Caco-2 (cell line): ENCODE results near the gene HHLA2. TPM values are rescaled to one million over a fixed set of nuclear protein-coding genes. Genes with fewer than 3 reads are reported as not detected.
A peak's percentile ranks its signal among the peaks of the same experiment; 100 is the strongest.

Experiments
- Bru-seq: library from RNA; stranded (reverse); fragments of 400-500 nt; gene quantifications from one replicate; lab custom pipeline; 2021; lab: Mats Ljungman, UMichigan
- BruChase-seq, 2 experiments: library from RNA; stranded (reverse); fragments of 400-500 nt; gene quantifications; one replicate each; lab custom pipeline; 2021; lab: Mats Ljungman, UMichigan
- BruUV-seq: library from RNA; stranded (reverse); fragments of 400-500 nt; replicated peaks from 2 replicates; lab custom pipeline; 2021; lab: Mats Ljungman, UMichigan
- CTCF ChIA-PET: fragments of 300-600 bp; sonication (Branson Sonifier 250); formaldehyde crosslinking; loops from one replicate; lab custom pipeline; 2022; ENCODE audit warnings: antibody characterized with exemption; lab: Charles Lee
- POLR2A ChIA-PET: fragments of 300-600 bp; sonication (Branson Sonifier 250); formaldehyde crosslinking; loops from one replicate; lab custom pipeline; 2022; ENCODE audit warnings: antibody characterized with exemption; lab: Charles Lee
- DNase-seq, 2 experiments: peaks; one replicate each; pipeline versions ENCODE4 v3.0.0 to v3.0.0-alpha.2; 2020 to 2022
- H3K27me3 ChIP-seq: replicated peaks from 2 replicates; pipeline ENCODE4 v1.6.0; 2011; ENCODE audit warnings: low read length; ENCODE audit not compliant: control insufficient read depth, insufficient read depth
- H3K36me3 ChIP-seq: 2 replicates; pipeline ENCODE4 v1.5.1; 2011; ENCODE audit warnings: low read length; ENCODE audit not compliant: control insufficient read depth, insufficient read depth
- H3K4me1 ChIP-seq: fragments of 250-450 bp; sonication (Bioruptor Pico); 2 replicates; pipeline ENCODE4 v1.5.1; 2020; ENCODE audit warnings: mild to moderate bottlenecking
- H3K4me3 ChIP-seq: 2 replicates; pipeline ENCODE4 v1.5.1; 2011; ENCODE audit warnings: low read depth, mild to moderate bottlenecking, control low read depth, low read length
- H3K9me3 ChIP-seq: fragments of 250-450 bp; sonication (Bioruptor Pico); 2 replicates; pipeline ENCODE4 v1.5.1; 2020; ENCODE audit warnings: mild to moderate bottlenecking, moderate library complexity
- H3K27ac Mint-ChIP-seq: one replicate; pipeline ENCODE4 v1.8.0; 2022; ENCODE audit warnings: mixed read lengths; ENCODE audit not compliant: unreplicated experiment
- H3K27me3 Mint-ChIP-seq: one replicate; pipeline ENCODE4 v1.8.0; 2022; ENCODE audit warnings: mixed read lengths; ENCODE audit not compliant: insufficient read depth, unreplicated experiment
- H3K36me3 Mint-ChIP-seq: one replicate; pipeline ENCODE4 v1.8.0; 2022; ENCODE audit warnings: mild to moderate bottlenecking, mixed read lengths; ENCODE audit not compliant: insufficient read depth, unreplicated experiment
- H3K4me1 Mint-ChIP-seq: one replicate; pipeline ENCODE4 v1.8.0; 2022; ENCODE audit warnings: low read depth, mixed read lengths; ENCODE audit not compliant: unreplicated experiment
- H3K4me3 Mint-ChIP-seq: one replicate; pipeline ENCODE4 v1.8.0; 2022; ENCODE audit warnings: mild to moderate bottlenecking, moderate library complexity, mixed read lengths; ENCODE audit not compliant: unreplicated experiment
- H3K9me3 Mint-ChIP-seq: one replicate; pipeline ENCODE4 v1.8.0; 2022; ENCODE audit warnings: mixed read lengths; ENCODE audit not compliant: unreplicated experiment
- CTCF ChIP-seq, 2 experiments: fragments of 200-600 bp in 1 of 2; IDR thresholded peaks; 1 replicate in 1 of 2; 2 replicates in 1 of 2; pipeline versions ENCODE4 v1.5.1 to v1.8.0; 2011 to 2022; ENCODE audit warnings: antibody characterized with exemption in 1 of 2, control low read depth in 1 of 2, inconsistent platforms in 1 of 2, low read depth in 1 of 2, low read length in 1 of 2, mild to moderate bottlenecking in 1 of 2, moderate library complexity in 1 of 2; ENCODE audit not compliant: insufficient read depth in 1 of 2, severe bottlenecking in 1 of 2, unreplicated experiment in 1 of 2
- intact Hi-C: fragments of 100-400 bp; cut with micrococcal nuclease; formaldehyde crosslinking; loops from one replicate; pipeline ENCODE4 v1.10.0; 2022; ENCODE audit not compliant: unreplicated experiment
- long read RNA-seq: library from polyadenylated mRNA; stranded (forward); transcript quantifications from one replicate; pipeline ENCODE4 v2.0.0, GENCODE V29; 2022
- total RNA-seq: library from RNA; stranded (reverse); gene quantifications from 2 replicates; pipeline ENCODE4 v1.2.3, GENCODE V29; 2022

The HHLA2 gene, protein sequence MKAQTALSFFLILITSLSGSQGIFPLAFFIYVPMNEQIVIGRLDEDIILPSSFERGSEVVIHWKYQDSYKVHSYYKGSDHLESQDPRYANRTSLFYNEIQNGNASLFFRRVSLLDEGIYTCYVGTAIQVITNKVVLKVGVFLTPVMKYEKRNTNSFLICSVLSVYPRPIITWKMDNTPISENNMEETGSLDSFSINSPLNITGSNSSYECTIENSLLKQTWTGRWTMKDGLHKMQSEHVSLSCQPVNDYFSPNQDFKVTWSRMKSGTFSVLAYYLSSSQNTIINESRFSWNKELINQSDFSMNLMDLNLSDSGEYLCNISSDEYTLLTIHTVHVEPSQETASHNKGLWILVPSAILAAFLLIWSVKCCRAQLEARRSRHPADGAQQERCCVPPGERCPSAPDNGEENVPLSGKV
- total RNA-seq (0.50 and 0.91 TPM in 2 replicates), Bru-seq, nascent RNA (percentile 31 among the genes with signal in this experiment), BruChase-seq, experiment 1, labeled RNA remaining after a 2-hour chase (percentile 20 among the genes with signal in this experiment), BruChase-seq, experiment 2, labeled RNA remaining after a 6-hour chase (percentile 23 among the genes with signal in this experiment)
- long read RNA-seq = 0 reads

- H3K4me3 Mint-ChIP-seq = no peak within 1 kb of the TSS
- peaks cover 9% of the 10 kb centered on the region for H3K9me3 Mint-ChIP-seq
- intact Hi-C loops = no loop called here
- H3K4me1 Mint-ChIP-seq = peaks cover 16% of the 10 kb centered on the region
- ChIA-PET POLR2A (no interaction called here), CTCF (no interaction called here)
- peaks cover 47% of the 10 kb centered on the region for H3K4me1 ChIP-seq
- BruUV-seq = no TSS peak
- no peaks in the 10 kb centered on the region for H3K9me3 ChIP-seq
- DNase-seq = no peak
- H3K27ac Mint-ChIP-seq = no peak within 1 kb of the TSS
- H3K36me3 Mint-ChIP-seq = no peaks in the 10 kb centered on the region
- no peaks in the 10 kb centered on the region for H3K36me3 ChIP-seq
- no peak within 1 kb of the TSS for H3K4me3 ChIP-seq
- H3K27me3 Mint-ChIP-seq = no peaks in the 10 kb centered on the region
- no peak for TF ChIP-seq CTCF (IDR thresholded peaks at IDR 0.05; ENCODE audit: insufficient read depth in 1 of 2, low read depth in 1 of 2, low read length in 1 of 2, severe bottlenecking in 1 of 2, unreplicated experiment in 1 of 2)
- no peaks in the 10 kb centered on the region for H3K27me3 ChIP-seq
Observed at GRCh38 chr3:108296239-108296638, at the start of gene HHLA2. Gene HHLA2 (plus strand): TSS chr3:108296548. CDS start chr3:108351814, 55,266 bp downstream.

DNA sequence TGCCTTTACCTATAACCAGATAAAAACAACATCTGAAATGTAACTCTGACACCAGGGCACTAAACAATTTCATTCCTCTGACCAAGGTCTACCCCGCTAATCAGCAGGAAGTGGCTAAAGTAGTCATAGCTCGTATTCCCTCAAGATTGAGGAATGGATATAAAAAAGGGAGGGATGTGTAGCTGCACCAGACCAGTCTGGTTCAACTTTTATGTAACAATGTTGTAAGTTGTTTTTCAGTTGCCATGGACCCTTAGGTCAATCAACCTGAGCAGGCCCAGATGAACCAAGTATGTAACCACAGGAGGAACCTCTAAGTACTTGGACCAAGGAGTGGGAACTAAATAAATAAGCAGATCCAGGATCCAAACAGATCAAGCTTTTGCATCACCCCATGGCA is 45.7 kb upstream of the HHLA2 start:
- Mint-ChIP-seq H3K9me3 (peaks cover 10% of the 10 kb centered on the region), H3K4me1 (peaks cover 7% of the 10 kb centered on the region), H3K4me3 (no peak overlapping the region), H3K36me3 (peaks cover 5% of the 10 kb centered on the region), H3K27me3 (no peaks in the 10 kb centered on the region), H3K27ac (no peak overlapping the region)
- no peaks in the 10 kb centered on the region for H3K9me3 ChIP-seq
- H3K36me3 ChIP-seq = no peaks in the 10 kb centered on the region
- no peaks in the 10 kb centered on the region for H3K4me1 ChIP-seq
- no peak for DNase-seq
- ChIA-PET CTCF (no interaction called here), POLR2A (no interaction called here)
- no peak for TF ChIP-seq CTCF (IDR thresholded peaks at IDR 0.05; ENCODE audit: insufficient read depth in 1 of 2, low read depth in 1 of 2, low read length in 1 of 2, severe bottlenecking in 1 of 2, unreplicated experiment in 1 of 2)
- no peak overlapping the region for H3K4me3 ChIP-seq
- no TSS peak for BruUV-seq
- no peaks in the 10 kb centered on the region for H3K27me3 ChIP-seq
- intact Hi-C loops = no loop called here

- CTCF ChIA-PET = no interaction called here
Observed at GRCh38 chr3:108251265-108251664, 45.1 kb upstream of the HHLA2 start.

More at GRCh38 chr3:108251265-108251664, 45.1 kb upstream of the HHLA2 start:
- no peak for TF ChIP-seq CTCF (IDR thresholded peaks at IDR 0.05; ENCODE audit: insufficient read depth in 1 of 2, low read depth in 1 of 2, low read length in 1 of 2, severe bottlenecking in 1 of 2, unreplicated experiment in 1 of 2)
- H3K36me3 Mint-ChIP-seq = peaks cover 5% of the 10 kb centered on the region
- DNase-seq = no peak
- POLR2A ChIA-PET = no interaction called here
- Histone ChIP-seq H3K36me3 (no peaks in the 10 kb centered on the region), H3K4me1 (no peaks in the 10 kb centered on the region), H3K9me3 (no peaks in the 10 kb centered on the region), H3K4me3 (no peak overlapping the region), H3K27me3 (no peaks in the 10 kb centered on the region)
- no peak overlapping the region for H3K4me3 Mint-ChIP-seq
- no peaks in the 10 kb centered on the region for H3K27me3 Mint-ChIP-seq
- intact Hi-C loops = no loop called here
- no TSS peak for BruUV-seq
- H3K9me3 Mint-ChIP-seq = peaks cover 5% of the 10 kb centered on the region
- peaks cover 4% of the 10 kb centered on the region for H3K4me1 Mint-ChIP-seq
- no peak overlapping the region for H3K27ac Mint-ChIP-seq
